ENCODE results near the gene BTBD1.

- TF ChIP-seq CTCF (IDR thresholded peaks at IDR 0.05) (no peak), POLR2A (IDR thresholded peaks at IDR 0.05) (no peak), EP300 (IDR thresholded peaks at IDR 0.05) (no peak)
Observed at GRCh38 chr15:83109532-83109931, 42.5 kb upstream of the BTBD1 start.

Measured in stomach (tissue), 4 donors.